Activated B cell treated with CpG ODN at 0.5 μM for 24 hours (primary cell): ENCODE measurements around the gene SERF1B. TPM values are rescaled to one million over a fixed set of nuclear protein-coding genes. Genes with fewer than 3 reads are reported as not detected.
A peak's percentile ranks its signal among the peaks of the same experiment; 100 is the strongest.
"Not testable (repeated sequence)": the region's sequence is repeated elsewhere in the genome, so short reads cannot be mapped to it uniquely, and the experiment has no call there.

ENCODE experiments used
- ATAC-seq: fragments of 200-7000 bp; cut with Tn5 transposase; one replicate; pipeline ENCODE4 v1.10.0; 2021; ENCODE audit warnings: low read depth, mild to moderate bottlenecking, moderate library complexity
- CTCF ChIA-PET: fragments of 350-600 bp; sonication (Branson Sonifier 250); formaldehyde crosslinking; loops from one replicate; lab custom pipeline; 2021; ENCODE audit warnings: antibody characterized with exemption; lab: Charles Lee
- POLR2A ChIA-PET: fragments of 350-600 bp; sonication (Branson Sonifier 250); formaldehyde crosslinking; loops from one replicate; lab custom pipeline; 2021; ENCODE audit warnings: antibody characterized with exemption; lab: Charles Lee
- DNase-seq: peaks from one replicate; pipeline ENCODE4 v3.0.0; 2022
- H3K27ac Mint-ChIP-seq: one replicate; pipeline ENCODE4 v1.8.0; 2020; ENCODE audit warnings: mixed read lengths
- H3K27me3 Mint-ChIP-seq: one replicate; pipeline ENCODE4 v1.8.0; 2021; ENCODE audit warnings: mixed read lengths
- H3K36me3 Mint-ChIP-seq: one replicate; pipeline ENCODE4 v1.8.0; 2021; ENCODE audit warnings: low read depth, mixed read lengths
- H3K4me1 Mint-ChIP-seq: one replicate; pipeline ENCODE4 v1.8.0; 2021; ENCODE audit warnings: mixed read lengths
- H3K4me3 Mint-ChIP-seq: one replicate; pipeline ENCODE4 v1.8.0; 2020; ENCODE audit warnings: mild to moderate bottlenecking, mixed read lengths
- H3K9me3 Mint-ChIP-seq: one replicate; pipeline ENCODE4 v1.8.0; 2020; ENCODE audit warnings: mixed read lengths
- intact Hi-C: fragments of 100-400 bp; cut with micrococcal nuclease; formaldehyde crosslinking; loops from one replicate; pipeline ENCODE4 v1.15.1; 2024
- total RNA-seq: library from RNA; stranded (reverse); gene quantifications from 2 replicates; pipeline ENCODE4 v1.2.3, GENCODE V29; 2022

SERF1B gene
- total RNA-seq: 19.4 and 26.4 TPM in 2 replicates

DNA sequence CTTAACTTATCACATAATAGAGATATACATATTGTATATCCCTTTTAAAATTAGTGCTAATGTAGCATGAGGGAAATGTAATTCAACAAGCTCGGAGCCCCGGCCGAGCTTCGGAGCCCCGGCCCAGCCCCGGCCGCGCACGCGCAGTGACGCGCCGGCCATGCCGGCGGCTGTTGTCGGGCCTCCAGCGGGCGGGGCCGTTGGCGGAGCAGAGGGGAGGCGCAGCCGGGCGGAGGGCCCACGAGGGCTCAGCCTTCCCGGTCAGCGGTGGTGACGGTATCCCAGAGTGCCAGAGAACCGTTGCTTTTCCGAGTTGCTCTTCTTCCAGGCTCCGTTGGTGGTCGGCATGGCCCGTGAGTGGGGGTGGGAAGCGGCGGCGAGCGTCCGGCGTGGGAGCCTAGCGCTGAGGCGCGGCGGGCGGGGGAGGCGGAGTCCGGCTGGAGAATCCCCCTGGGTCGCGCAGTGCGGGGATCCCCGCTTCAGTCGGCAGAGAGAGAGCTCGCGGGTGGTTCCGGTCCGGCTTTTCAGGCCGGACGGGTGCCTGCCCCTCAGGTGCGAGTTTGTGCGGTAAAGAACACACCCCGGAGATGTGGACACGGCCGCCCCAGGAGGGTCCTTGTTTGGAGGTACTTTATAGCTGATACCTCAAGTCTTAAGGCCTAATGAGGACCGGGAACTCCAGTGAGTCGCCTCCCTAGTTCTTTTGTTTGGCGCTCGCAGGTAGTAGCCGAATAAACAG lies at the start of gene SERF1B:
Gene SERF1B, plus strand, starts transcription at position 146 of the 739 bp plus-strand sequence. Its CDS starts 201 bp downstream, at position 347.
- H3K9me3 Mint-ChIP-seq, POLR2A ChIA-PET, DNase-seq, H3K27me3 Mint-ChIP-seq, H3K4me3 Mint-ChIP-seq, intact Hi-C loops, H3K27ac Mint-ChIP-seq, H3K4me1 Mint-ChIP-seq, CTCF ChIA-PET, H3K36me3 Mint-ChIP-seq: not testable (repeated sequence)
- peak; percentile 93 for ATAC-seq

DNA sequence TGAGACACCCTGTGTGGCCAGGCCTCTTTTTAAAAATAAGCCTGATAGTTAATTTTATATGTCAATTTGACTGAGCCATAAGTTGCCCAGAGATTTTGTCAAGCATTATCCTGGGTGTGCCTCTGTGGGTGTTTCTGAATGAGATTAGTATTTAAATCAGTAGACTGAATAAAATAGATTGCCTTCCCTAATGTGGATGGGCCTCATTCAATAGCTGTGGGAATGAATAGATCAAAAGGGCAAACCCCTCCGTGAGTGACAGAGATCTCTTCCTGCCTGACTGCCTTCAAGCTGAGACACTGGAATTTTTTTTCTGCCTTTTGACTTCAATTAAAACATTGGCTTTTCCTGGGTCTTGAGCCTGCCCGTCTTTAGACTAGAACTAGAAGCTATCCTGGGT lies 33.3 kb upstream of the SERF1B start:
- POLR2A ChIA-PET, H3K36me3 Mint-ChIP-seq, intact Hi-C loops, CTCF ChIA-PET, H3K27me3 Mint-ChIP-seq, H3K9me3 Mint-ChIP-seq, ATAC-seq, DNase-seq, H3K4me1 Mint-ChIP-seq, H3K4me3 Mint-ChIP-seq, H3K27ac Mint-ChIP-seq: not testable (repeated sequence)

DNA sequence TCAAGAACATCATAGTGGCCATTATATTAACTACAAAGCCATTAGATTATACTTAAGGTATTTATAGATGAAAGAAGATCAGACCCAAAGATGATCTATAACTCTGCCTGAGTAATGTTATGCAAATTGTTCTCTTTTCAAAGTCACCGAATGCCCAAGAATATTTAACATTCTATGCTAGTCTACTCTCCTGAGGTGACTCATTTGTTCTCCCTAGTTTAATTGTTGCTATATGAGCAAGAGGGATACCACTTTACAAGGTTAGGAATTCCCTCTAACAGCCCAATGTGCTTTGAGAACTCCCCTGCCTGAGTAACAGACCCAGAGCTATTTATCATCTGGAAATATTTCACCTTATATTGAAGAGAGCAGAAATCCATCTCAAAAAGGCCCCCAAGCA lies 29.5 kb upstream of the SERF1B start:
- DNase-seq, intact Hi-C loops, H3K27me3 Mint-ChIP-seq, POLR2A ChIA-PET, H3K4me1 Mint-ChIP-seq, H3K9me3 Mint-ChIP-seq, H3K36me3 Mint-ChIP-seq, H3K27ac Mint-ChIP-seq, ATAC-seq, H3K4me3 Mint-ChIP-seq, CTCF ChIA-PET: not testable (repeated sequence)

DNA sequence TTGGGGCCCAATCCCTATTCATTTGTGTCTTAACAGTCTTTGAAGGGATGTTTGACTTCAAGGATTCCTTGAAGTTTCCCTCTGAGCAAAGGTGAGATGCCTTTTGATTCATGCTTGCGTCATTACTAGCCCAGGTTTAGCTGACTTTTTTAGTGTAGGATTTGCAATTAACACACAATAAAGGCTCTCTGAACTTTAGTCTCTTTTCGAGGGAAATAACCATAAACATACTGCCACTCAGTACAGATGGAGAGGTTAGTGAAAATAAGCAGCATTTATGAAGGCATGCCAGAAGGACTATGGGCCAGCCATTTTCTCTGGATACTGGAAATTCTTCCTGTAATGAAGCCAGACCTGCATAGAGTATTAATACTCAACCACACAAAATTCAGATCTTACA lies 4.4 kb upstream of the SERF1B start:
- H3K4me3 Mint-ChIP-seq, H3K9me3 Mint-ChIP-seq, DNase-seq, H3K27ac Mint-ChIP-seq, H3K27me3 Mint-ChIP-seq, H3K4me1 Mint-ChIP-seq, H3K36me3 Mint-ChIP-seq, intact Hi-C loops, CTCF ChIA-PET, POLR2A ChIA-PET, ATAC-seq: not testable (repeated sequence)

DNA sequence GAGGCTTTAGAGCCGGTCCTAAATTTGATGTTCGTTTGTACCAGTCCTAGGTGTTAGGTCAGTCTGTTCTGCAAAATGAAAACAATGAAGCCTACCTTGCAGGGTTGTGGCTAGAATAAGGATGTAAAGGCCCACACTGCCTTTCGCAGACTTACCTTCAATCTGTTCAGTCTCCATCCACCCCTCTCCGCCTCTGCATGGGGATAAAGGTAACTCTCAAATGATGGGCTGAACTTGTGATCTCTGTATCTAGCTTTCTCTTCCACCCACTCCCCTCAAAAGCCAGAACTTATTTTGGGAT lies 744 bp downstream of the SERF1B start:
- H3K27ac Mint-ChIP-seq, H3K27me3 Mint-ChIP-seq, H3K36me3 Mint-ChIP-seq, H3K9me3 Mint-ChIP-seq, POLR2A ChIA-PET, intact Hi-C loops, H3K4me1 Mint-ChIP-seq, H3K4me3 Mint-ChIP-seq, CTCF ChIA-PET, DNase-seq: not testable (repeated sequence)
- ATAC-seq: peak; percentile 28

DNA sequence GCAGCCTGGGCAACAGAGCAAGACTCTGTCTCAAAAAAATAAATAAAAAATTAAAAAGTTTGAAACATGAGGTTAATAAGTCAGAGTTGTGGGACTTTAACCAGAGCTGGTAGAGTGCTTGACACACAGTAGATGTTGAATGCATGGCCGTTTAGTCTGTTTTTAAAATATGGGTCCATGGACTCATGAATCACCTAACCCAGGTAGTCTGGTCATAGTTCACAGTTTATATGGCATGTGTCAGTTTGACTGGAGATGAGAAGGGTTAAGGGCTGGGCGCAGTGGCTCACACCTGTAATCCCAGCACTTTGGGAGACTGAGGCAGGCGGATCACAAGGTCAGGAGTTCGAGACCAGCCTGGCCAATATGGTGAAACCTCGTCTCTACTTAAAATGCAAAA lies 6.2 kb downstream of the SERF1B start:
- DNase-seq, ATAC-seq, H3K36me3 Mint-ChIP-seq, H3K27me3 Mint-ChIP-seq, POLR2A ChIA-PET, H3K4me3 Mint-ChIP-seq, H3K4me1 Mint-ChIP-seq, H3K9me3 Mint-ChIP-seq, CTCF ChIA-PET, intact Hi-C loops, H3K27ac Mint-ChIP-seq: not testable (repeated sequence)

DNA sequence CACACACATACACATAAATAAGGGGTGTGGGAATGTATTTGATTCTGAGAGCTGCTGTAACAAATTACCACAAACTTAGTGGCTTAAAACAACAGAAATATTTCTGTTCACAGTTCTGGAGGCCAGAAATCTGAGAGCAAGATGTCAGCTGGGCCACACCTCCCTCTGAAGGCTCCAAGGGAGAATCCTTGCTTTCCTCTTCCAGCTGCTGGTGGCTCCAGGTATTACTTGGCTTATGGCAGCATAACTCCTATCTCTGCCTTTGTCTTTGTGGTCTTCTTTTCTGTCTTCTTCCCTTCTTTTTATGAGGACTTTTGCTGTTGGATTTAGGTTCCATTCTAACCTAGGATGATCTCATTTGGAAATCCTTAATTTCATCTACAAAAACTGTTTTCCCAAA lies 16.4 kb downstream of the SERF1B start:
- H3K36me3 Mint-ChIP-seq, DNase-seq, CTCF ChIA-PET, H3K9me3 Mint-ChIP-seq, ATAC-seq, intact Hi-C loops, H3K27ac Mint-ChIP-seq, H3K27me3 Mint-ChIP-seq, H3K4me1 Mint-ChIP-seq, POLR2A ChIA-PET, H3K4me3 Mint-ChIP-seq: not testable (repeated sequence)

DNA sequence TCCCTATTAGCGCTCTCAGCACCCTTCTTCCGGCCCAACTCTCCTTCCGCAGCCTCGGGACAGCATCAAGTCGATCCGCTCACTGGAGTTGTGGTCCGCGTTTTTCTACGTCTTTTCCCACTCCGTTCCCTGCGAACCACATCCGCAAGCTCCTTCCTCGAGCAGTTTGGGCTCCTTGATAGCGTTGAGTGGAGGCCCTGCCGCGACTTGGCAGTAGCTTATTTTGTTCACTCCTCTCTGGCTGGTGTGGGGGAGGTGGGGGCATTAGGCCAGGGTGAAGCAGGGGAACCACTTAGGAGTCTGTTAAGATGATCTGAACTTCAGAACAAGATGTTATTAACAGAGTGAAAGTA lies 24.7 kb downstream of the SERF1B start:
- H3K27ac Mint-ChIP-seq, H3K27me3 Mint-ChIP-seq, POLR2A ChIA-PET, H3K4me1 Mint-ChIP-seq, DNase-seq, CTCF ChIA-PET, intact Hi-C loops, H3K4me3 Mint-ChIP-seq, H3K36me3 Mint-ChIP-seq, H3K9me3 Mint-ChIP-seq: not testable (repeated sequence)
- ATAC-seq: peak; percentile 48

DNA sequence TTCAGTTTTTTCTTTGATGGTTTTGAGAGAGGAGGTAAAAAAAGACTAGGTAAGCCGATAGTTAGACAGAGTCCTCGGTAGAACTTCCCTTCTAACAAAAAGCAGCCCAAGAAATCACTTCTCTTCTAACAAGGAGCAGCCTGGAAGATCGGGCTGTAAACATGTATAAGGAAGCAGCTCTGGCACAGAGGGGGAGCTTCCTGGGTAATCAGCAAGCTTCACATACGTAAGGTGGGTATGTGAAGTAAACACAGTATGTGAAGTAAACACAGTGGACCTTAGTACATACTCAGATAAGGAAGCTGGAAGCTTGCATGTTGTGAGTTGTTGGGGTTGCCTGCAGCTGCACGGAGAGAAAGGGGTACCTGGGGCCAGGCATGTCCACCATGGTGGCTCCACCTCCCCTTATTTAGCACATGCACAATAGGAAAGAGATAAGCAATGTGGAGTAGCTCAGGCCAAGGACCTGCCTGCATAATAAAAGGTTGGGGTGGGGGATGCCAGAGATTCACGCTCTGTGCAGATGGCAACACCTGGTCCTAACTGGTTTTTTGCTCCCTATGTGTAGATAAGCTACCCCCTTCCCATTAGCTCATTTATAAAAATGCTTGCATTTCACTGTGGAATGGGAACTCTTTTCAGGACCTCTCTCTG lies 31.4 kb downstream of the SERF1B start:
- POLR2A ChIA-PET, H3K4me1 Mint-ChIP-seq, H3K27me3 Mint-ChIP-seq, H3K27ac Mint-ChIP-seq, H3K9me3 Mint-ChIP-seq, DNase-seq, intact Hi-C loops, H3K4me3 Mint-ChIP-seq, H3K36me3 Mint-ChIP-seq, ATAC-seq, CTCF ChIA-PET: not testable (repeated sequence)

DNA sequence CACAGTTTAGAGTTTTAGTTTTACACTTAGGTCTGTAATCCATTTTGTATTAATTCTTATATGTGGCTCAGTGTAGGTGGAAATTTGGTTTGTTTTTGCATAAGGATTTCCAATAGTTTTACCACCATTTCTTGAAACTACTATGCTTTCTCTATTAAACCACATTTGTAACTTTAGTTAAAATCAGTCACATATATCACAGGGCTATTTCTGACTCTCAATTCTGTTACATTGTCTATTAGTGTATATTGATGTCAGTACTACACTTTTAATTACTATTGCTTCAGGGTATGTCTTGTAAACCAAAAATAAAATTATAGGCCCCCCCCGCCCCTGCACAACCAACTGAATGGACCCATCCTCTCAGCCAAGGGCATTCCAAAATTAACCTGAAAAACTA lies 32.1 kb downstream of the SERF1B start:
- H3K27me3 Mint-ChIP-seq, H3K4me3 Mint-ChIP-seq, CTCF ChIA-PET, ATAC-seq, POLR2A ChIA-PET, DNase-seq, H3K27ac Mint-ChIP-seq, H3K9me3 Mint-ChIP-seq, H3K36me3 Mint-ChIP-seq, intact Hi-C loops, H3K4me1 Mint-ChIP-seq: not testable (repeated sequence)

DNA sequence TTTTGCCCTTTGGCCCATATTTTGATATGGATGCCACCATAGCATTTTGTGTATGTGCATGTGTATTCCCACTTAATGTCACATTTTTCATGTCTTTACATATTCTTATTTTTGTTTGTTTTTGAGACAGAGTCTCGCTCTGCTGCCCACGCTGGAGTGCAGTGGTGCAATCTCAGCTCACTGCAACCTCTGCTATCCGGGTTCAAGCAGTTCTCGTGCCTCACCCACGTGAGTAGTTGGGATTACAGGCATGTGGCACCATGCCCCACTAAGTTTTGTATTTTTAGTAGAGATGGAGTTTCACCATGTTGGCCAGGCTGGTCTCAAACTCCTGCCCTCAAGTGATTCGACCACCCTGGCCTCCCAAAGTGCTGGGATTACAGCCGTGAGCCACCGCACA lies 52.6 kb downstream of the SERF1B start:
- H3K4me3 Mint-ChIP-seq, H3K27me3 Mint-ChIP-seq, H3K27ac Mint-ChIP-seq, H3K36me3 Mint-ChIP-seq, DNase-seq, intact Hi-C loops, ATAC-seq, H3K9me3 Mint-ChIP-seq, POLR2A ChIA-PET, H3K4me1 Mint-ChIP-seq, CTCF ChIA-PET: not testable (repeated sequence)

DNA sequence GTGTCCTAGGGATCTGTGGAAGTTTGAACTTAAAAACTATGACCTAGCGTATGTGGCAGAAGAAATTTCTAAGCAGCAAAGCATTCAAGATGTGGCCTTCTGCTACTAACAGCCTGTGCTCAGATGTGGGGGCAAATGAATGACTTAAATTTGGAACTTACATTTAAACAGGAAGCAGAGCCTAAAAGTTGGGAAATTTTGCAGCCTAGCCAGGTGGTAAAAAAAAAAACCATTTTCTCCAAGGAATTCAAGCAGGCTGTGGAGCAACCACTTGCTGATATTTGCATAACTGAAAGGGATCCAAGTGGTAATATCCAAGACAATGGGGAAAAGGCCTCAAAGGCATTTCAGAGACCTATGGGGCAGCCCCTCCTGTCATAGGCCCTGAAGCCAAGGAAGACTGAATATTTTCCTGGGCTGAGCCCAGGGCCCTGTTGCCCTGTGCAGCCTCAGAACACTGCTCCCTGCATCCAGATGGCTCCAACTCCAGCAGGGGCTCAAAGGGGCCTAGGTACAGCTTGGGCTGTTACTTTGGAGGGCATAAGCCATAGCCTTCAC lies 63.9 kb downstream of the SERF1B start:
- CTCF ChIA-PET, ATAC-seq, H3K27me3 Mint-ChIP-seq, DNase-seq, H3K9me3 Mint-ChIP-seq, H3K27ac Mint-ChIP-seq, POLR2A ChIA-PET, H3K4me1 Mint-ChIP-seq, H3K36me3 Mint-ChIP-seq, intact Hi-C loops, H3K4me3 Mint-ChIP-seq: not testable (repeated sequence)
